Keratinocyte (primary cell): Measurements from ENCODE around the gene MSI1. TPM values are rescaled to one million over a fixed set of nuclear protein-coding genes. Genes with fewer than 3 reads are reported as not detected.

ENCODE experiments used
- DNase-seq: peaks from one replicate; pipeline ENCODE4 v3.0.0-alpha.2; 2011; ENCODE audit warnings: low read depth, missing footprints, low spot score
- FAIRE-seq: peaks from 2 replicates; lab custom pipeline; 2011; peaks lifted over from hg19 to GRCh38; lab: Jason Lieb, UNC
- H2AFZ ChIP-seq: 2 replicates; pipeline ENCODE4 v1.6.0; 2012; ENCODE audit warnings: low read length, control low read depth, inconsistent platforms; ENCODE audit not compliant: control insufficient read depth
- H3K27ac ChIP-seq: 2 replicates; pipeline ENCODE4 v1.5.1; 2011; ENCODE audit warnings: low read length; ENCODE audit not compliant: control insufficient read depth, insufficient read depth
- H3K27me3 ChIP-seq: 3 replicates; pipeline ENCODE4 v1.6.0; 2011; ENCODE audit warnings: low read length; ENCODE audit not compliant: control insufficient read depth, insufficient read depth; ENCODE audit errors: extremely low read depth
- H3K36me3 ChIP-seq, 2 experiments: 2 replicates in 1 of 2; 3 replicates in 1 of 2; pipeline ENCODE4 v1.5.1; 2011; ENCODE audit warnings: low read length in 2 of 2, mild to moderate bottlenecking in 1 of 2; ENCODE audit not compliant: control insufficient read depth in 2 of 2, insufficient read depth in 2 of 2; ENCODE audit errors: extremely low read depth in 1 of 2
- H3K4me1 ChIP-seq: 3 replicates; pipeline ENCODE4 v1.5.1; 2011; ENCODE audit warnings: low read length; ENCODE audit not compliant: control insufficient read depth, insufficient read depth; ENCODE audit errors: extremely low read depth
- H3K4me2 ChIP-seq: 3 replicates; pipeline ENCODE4 v1.6.0; 2011; ENCODE audit warnings: low read depth, low read length; ENCODE audit not compliant: control insufficient read depth, insufficient read depth; ENCODE audit errors: extremely low read depth
- H3K4me3 ChIP-seq, 3 experiments: fragments of 200-600 bp in 1 of 3; sonication (generic) in 1 of 3; 2 replicates in 2 of 3; 3 replicates in 1 of 3; pipeline ENCODE4 v1.5.1; 2011 to 2016; ENCODE audit warnings: low read length in 3 of 3, mild to moderate bottlenecking in 3 of 3, control low read depth in 2 of 3, inconsistent platforms in 1 of 3, low read depth in 1 of 3, mixed read lengths in 1 of 3, mixed run types in 1 of 3, moderate library complexity in 1 of 3; ENCODE audit not compliant: control insufficient read depth in 2 of 3, insufficient read depth in 2 of 3; ENCODE audit errors: extremely low read depth in 1 of 3
- H3K79me2 ChIP-seq: 2 replicates; pipeline ENCODE4 v1.6.0; 2012; ENCODE audit warnings: low read length; ENCODE audit not compliant: control insufficient read depth, insufficient read depth
- H3K9ac ChIP-seq: 3 replicates; pipeline ENCODE4 v1.6.0; 2011; ENCODE audit warnings: low read length; ENCODE audit not compliant: control insufficient read depth, insufficient read depth; ENCODE audit errors: extremely low read depth
- H3K9me1 ChIP-seq: 3 replicates; pipeline ENCODE4 v1.6.0; 2011; ENCODE audit warnings: low read length; ENCODE audit not compliant: control insufficient read depth, insufficient read depth; ENCODE audit errors: extremely low read depth
- H3K9me3 ChIP-seq: 2 replicates; pipeline ENCODE4 v1.5.1; 2012; ENCODE audit warnings: low read depth, low read length; ENCODE audit not compliant: control insufficient read depth
- H4K20me1 ChIP-seq: 3 replicates; pipeline ENCODE4 v1.6.0; 2011; ENCODE audit warnings: low read length; ENCODE audit not compliant: control insufficient read depth, insufficient read depth; ENCODE audit errors: extremely low read depth
- CTCF ChIP-seq, 3 experiments: IDR thresholded peaks in 1 of 3; conservative IDR thresholded peaks in 1 of 3; optimal IDR thresholded peaks in 1 of 3; 2 replicates in 2 of 3; 3 replicates in 1 of 3; pipeline versions ENCODE3 to v1.5.1; 2011; ENCODE audit warnings: low read length in 3 of 3, mild to moderate bottlenecking in 3 of 3, moderate library complexity in 2 of 3, control low read depth in 1 of 3, inconsistent platforms in 1 of 3; ENCODE audit not compliant: insufficient read depth in 2 of 3; ENCODE audit errors: extremely low read depth in 1 of 3
- EZH2 ChIP-seq: IDR thresholded peaks from one replicate; pipeline ENCODE4 v1.6.1; 2012; ENCODE audit warnings: inconsistent platforms, mild to moderate bottlenecking, low read length, moderate library complexity
- dilution Hi-C: fragments of 300-500 bp; cut with MboI; formaldehyde crosslinking; loops from one replicate; pipeline ENCODE4 v1.7.0; 2020; ENCODE audit warnings: low sequenced_read_pairs; ENCODE audit not compliant: extremely low pct_ligation_motif_present
- polyA plus RNA-seq, 5 experiments: library from polyadenylated mRNA; depleted of rRNA in 3 of 5; stranded (reverse) in 3 of 5; stranded (forward) in 1 of 5; unstranded in 1 of 5; fragments of >200 nt; gene quantifications; 1 replicate in 1 of 5; 2 replicates in 3 of 5; 3 replicates in 1 of 5; pipeline versions ENCODE4 v1.2.1 to v1.2.3, GENCODE V29; 2011 to 2012; ENCODE audit warnings: missing spikeins in 2 of 5, low read depth in 1 of 5, low replicate concordance in 1 of 5

MSI1 gene
- polyA plus RNA-seq, 1 donor (not counting 4 experiments of a cell fraction or from before 2014, with no cell fraction given): not detected

- no peak for DNase-seq
- Histone ChIP-seq H3K9me3 (no peaks in the 10 kb centered on the region), H3K27ac (no peak overlapping the region), H3K4me1 (peaks cover 3% of the 10 kb centered on the region), H3K27me3 (no peaks in the 10 kb centered on the region), H3K4me2 (no peak overlapping the region), H3K4me3 (no peak overlapping the region), H3K79me2 (no peaks in the 10 kb centered on the region), H3K36me3 (no peaks in the 10 kb centered on the region), H4K20me1 (no peaks in the 10 kb centered on the region), H3K9me1 (no peaks in the 10 kb centered on the region), H3K9ac (no peak overlapping the region), H2AFZ (no peak overlapping the region)
- no peak for TF ChIP-seq CTCF (optimal IDR thresholded peaks at IDR 0.05 in 1 of 3, IDR thresholded peaks at IDR 0.05 in 1 of 3, conservative IDR thresholded peaks at IDR 0.05 in 1 of 3; ENCODE audit: extremely low read depth in 1 of 3, insufficient read depth in 2 of 3, low read length in 3 of 3)
- TF ChIP-seq EZH2: no peak
- peak; percentile 44 for FAIRE-seq
- dilution Hi-C loops: no loop called here
Measured at GRCh38 chr12:120352117-120352516, 16.8 kb downstream of the MSI1 start.

GRCh38 chr12:120350576-120351350 is 18.2 kb downstream of the MSI1 start:
- DNase-seq (no peak), FAIRE-seq (no peak)
- Histone ChIP-seq H3K27me3 (no peaks in the 10 kb centered on the region), H3K9ac (no peak overlapping the region), H2AFZ (no peak overlapping the region), H4K20me1 (no peaks in the 10 kb centered on the region), H3K27ac (no peak overlapping the region), H3K9me3 (no peaks in the 10 kb centered on the region), H3K4me2 (no peak overlapping the region), H3K4me3 (no peak overlapping the region), H3K36me3 (no peaks in the 10 kb centered on the region), H3K79me2 (no peaks in the 10 kb centered on the region), H3K9me1 (no peaks in the 10 kb centered on the region), H3K4me1 (no peaks in the 10 kb centered on the region)
- dilution Hi-C loops: no loop called here
- TF ChIP-seq CTCF (optimal IDR thresholded peaks at IDR 0.05 in 1 of 3, IDR thresholded peaks at IDR 0.05 in 1 of 3, conservative IDR thresholded peaks at IDR 0.05 in 1 of 3; ENCODE audit: extremely low read depth in 1 of 3, insufficient read depth in 2 of 3, low read length in 3 of 3) (no peak), EZH2 (no peak)
